Measurements from ENCODE around the gene ABLIM3.

ABLIM3 gene

GRCh38 chr5:149294872-149295829, 153.9 kb downstream of the ABLIM3 start:
- TF ChIP-seq, protein P1, sequence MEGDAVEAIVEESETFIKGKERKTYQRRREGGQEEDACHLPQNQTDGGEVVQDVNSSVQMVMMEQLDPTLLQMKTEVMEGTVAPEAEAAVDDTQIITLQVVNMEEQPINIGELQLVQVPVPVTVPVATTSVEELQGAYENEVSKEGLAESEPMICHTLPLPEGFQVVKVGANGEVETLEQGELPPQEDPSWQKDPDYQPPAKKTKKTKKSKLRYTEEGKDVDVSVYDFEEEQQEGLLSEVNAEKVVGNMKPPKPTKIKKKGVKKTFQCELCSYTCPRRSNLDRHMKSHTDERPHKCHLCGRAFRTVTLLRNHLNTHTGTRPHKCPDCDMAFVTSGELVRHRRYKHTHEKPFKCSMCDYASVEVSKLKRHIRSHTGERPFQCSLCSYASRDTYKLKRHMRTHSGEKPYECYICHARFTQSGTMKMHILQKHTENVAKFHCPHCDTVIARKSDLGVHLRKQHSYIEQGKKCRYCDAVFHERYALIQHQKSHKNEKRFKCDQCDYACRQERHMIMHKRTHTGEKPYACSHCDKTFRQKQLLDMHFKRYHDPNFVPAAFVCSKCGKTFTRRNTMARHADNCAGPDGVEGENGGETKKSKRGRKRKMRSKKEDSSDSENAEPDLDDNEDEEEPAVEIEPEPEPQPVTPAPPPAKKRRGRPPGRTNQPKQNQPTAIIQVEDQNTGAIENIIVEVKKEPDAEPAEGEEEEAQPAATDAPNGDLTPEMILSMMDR (IDR thresholded peaks at IDR 0.05; ENCODE audit: low read depth, low read length, missing control alignments): no peak
- no peak for DNase-seq (ENCODE audit: low read depth)
- in situ Hi-C loops (cut with HindIII; ENCODE audit: low sequenced_read_pairs): no loop called here
- H3K4me3 ChIP-seq (ENCODE audit: low read depth, low read length): no peak overlapping the region

- DNase-seq (ENCODE audit: low read depth): no peak
- H3K4me3 ChIP-seq (ENCODE audit: low read depth, low read length): no peak overlapping the region
- TF ChIP-seq, protein P1 (IDR thresholded peaks at IDR 0.05; ENCODE audit: low read depth, low read length, missing control alignments): no peak
- in situ Hi-C loops (cut with HindIII; ENCODE audit: low sequenced_read_pairs): no loop called here
These were observed 156.2 kb downstream of the ABLIM3 start for GRCh38 chr5:149297340-149298025.

DNA sequence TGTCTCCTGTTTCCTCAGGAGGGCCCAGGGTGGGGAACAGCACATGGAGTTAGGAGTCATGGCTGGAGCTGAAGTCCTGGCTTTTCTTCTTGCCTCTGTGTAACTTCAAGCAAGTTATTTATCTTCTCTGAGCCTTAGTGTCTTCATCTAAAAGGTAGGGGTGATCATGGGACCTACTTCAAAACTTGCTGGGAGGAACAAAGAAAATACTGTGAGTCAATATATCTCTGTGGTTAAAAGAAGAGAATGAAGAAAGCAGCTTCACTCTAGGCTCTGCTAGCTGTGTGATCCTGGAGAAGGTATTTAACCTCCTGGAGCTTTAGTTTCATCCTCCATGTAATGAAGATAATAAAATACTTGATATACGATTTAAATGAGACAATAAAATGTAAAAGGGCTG, 156.9 kb downstream of the ABLIM3 start:
- in situ Hi-C loops (cut with HindIII; ENCODE audit: low sequenced_read_pairs): no loop called here
- TF ChIP-seq, protein P1 (IDR thresholded peaks at IDR 0.05; ENCODE audit: low read depth, low read length, missing control alignments): no peak
- no peak overlapping the region for H3K4me3 ChIP-seq (ENCODE audit: low read depth, low read length)
- DNase-seq (ENCODE audit: low read depth): no peak

DNA sequence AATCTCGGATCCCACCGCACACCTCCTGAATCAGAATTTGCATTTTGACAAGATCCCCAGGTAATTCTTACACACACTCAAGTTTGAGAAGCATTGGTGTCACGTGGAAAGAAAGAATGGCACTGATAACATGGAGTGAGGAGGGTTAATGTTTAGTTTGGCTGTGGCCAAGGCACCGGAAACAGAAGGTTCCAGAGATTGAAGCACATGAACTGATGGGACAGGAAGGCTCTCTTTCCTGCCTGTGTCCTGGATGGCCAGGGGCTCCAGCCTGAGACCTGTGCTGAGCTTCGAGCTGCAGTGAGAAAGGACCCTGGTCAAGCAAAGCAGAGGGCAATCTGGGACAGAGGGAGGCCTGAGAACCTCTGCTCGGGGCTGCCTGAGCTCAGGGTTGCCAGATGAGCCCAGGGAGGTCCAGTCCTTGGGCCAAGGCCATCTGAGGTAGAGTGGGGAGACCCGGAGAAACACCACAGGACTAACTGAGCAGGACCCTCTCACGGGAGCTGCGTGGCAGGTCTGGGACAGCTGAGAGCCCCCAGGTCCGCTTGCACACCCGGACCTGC, 157.6 kb downstream of the ABLIM3 start:
- in situ Hi-C loops (cut with HindIII; ENCODE audit: low sequenced_read_pairs): no loop called here
- no peak for DNase-seq (ENCODE audit: low read depth)
- TF ChIP-seq, protein P1 (IDR thresholded peaks at IDR 0.05; ENCODE audit: low read depth, low read length, missing control alignments): no peak
- H3K4me3 ChIP-seq (ENCODE audit: low read depth, low read length): no peak overlapping the region

GRCh38 chr5:149299451-149300054, 158.3 kb downstream of the ABLIM3 start:
- no peak for DNase-seq (ENCODE audit: low read depth)
- TF ChIP-seq, protein P1 (IDR thresholded peaks at IDR 0.05; ENCODE audit: low read depth, low read length, missing control alignments): no peak
- no peak overlapping the region for H3K4me3 ChIP-seq (ENCODE audit: low read depth, low read length)
- in situ Hi-C loops (cut with HindIII; ENCODE audit: low sequenced_read_pairs): no loop called here

DNA sequence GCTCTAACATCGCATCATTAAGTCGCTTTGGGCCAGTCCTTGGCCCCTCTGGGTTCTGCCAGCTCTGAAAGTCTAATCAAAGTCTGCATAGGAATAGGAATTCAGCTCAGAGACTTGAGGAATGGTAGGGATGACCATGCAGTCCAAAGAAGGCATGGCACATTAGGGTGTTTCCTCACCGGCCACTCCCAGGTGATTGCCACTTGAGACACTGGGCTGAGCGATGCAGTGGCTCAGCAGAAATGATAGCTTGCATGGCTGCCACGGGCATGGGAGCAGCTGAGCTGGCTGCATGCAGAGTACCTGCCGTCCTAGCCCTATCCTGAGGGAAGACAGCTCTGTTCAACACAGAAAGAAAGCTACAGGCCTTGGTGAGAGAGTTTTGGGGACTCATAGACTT, 159.1 kb downstream of the ABLIM3 start:
- TF ChIP-seq, protein P1 (IDR thresholded peaks at IDR 0.05; ENCODE audit: low read depth, low read length, missing control alignments): no peak
- no peak overlapping the region for H3K4me3 ChIP-seq (ENCODE audit: low read depth, low read length)
- in situ Hi-C loops (cut with HindIII; ENCODE audit: low sequenced_read_pairs): no loop called here
- DNase-seq (ENCODE audit: low read depth): no peak
